MCF 10A (cell line): Measurements from ENCODE around the gene DNAH2. TPM values are rescaled to one million over a fixed set of nuclear protein-coding genes. Genes with fewer than 3 reads are reported as not detected.

ENCODE experiments used
- BruUV-seq: library from RNA; stranded (reverse); fragments of 400-500 nt; replicated peaks from 2 replicates; lab custom pipeline; 2021; lab: Mats Ljungman, UMichigan
- CTCF ChIA-PET: fragments of 300-600 bp; sonication (Branson Sonifier 250); formaldehyde crosslinking; extraction: SDS; loops from one replicate; lab custom pipeline; 2021; ENCODE audit warnings: antibody characterized with exemption, inconsistent platforms; lab: Yijun Ruan, JAX
- POLR2A ChIA-PET: fragments of 300-600, 350-650 bp; sonication (Branson Sonifier 250); formaldehyde crosslinking; extraction: SDS; loops from one replicate; lab custom pipeline; 2020; ENCODE audit warnings: antibody characterized with exemption, inconsistent platforms; lab: Yijun Ruan, JAX
- DNase-seq: peaks from one replicate; pipeline ENCODE4 v3.0.0-alpha.2; 2018; ENCODE audit not compliant: unreplicated experiment
- H3K27ac Mint-ChIP-seq: one replicate; pipeline ENCODE4 v1.8.0; 2022; ENCODE audit warnings: mild to moderate bottlenecking, low read depth, mixed read lengths; ENCODE audit not compliant: unreplicated experiment
- H3K27me3 Mint-ChIP-seq: one replicate; pipeline ENCODE4 v1.8.0; 2022; ENCODE audit warnings: mixed read lengths; ENCODE audit not compliant: insufficient read depth, unreplicated experiment
- H3K36me3 Mint-ChIP-seq: one replicate; pipeline ENCODE4 v1.8.0; 2022; ENCODE audit warnings: mild to moderate bottlenecking, moderate library complexity, mixed read lengths; ENCODE audit not compliant: insufficient read depth, unreplicated experiment
- H3K4me1 Mint-ChIP-seq: one replicate; pipeline ENCODE4 v1.8.0; 2022; ENCODE audit warnings: mixed read lengths; ENCODE audit not compliant: insufficient read depth, unreplicated experiment
- H3K4me3 Mint-ChIP-seq: one replicate; pipeline ENCODE4 v1.8.0; 2022; ENCODE audit warnings: mild to moderate bottlenecking, moderate library complexity, mixed read lengths; ENCODE audit not compliant: unreplicated experiment
- H3K9me3 Mint-ChIP-seq: one replicate; pipeline ENCODE4 v1.8.0; 2022; ENCODE audit warnings: mixed read lengths; ENCODE audit not compliant: unreplicated experiment
- intact Hi-C: fragments of 100-400 bp; cut with micrococcal nuclease; formaldehyde crosslinking; loops from 2 replicates; pipeline ENCODE4 v1.14.1; 2022
- total RNA-seq: library from RNA; stranded (reverse); gene quantifications from 2 replicates; pipeline ENCODE4 v1.2.3, GENCODE V29; 2022
- TF ChIP-seq, protein P1 (sequence below): fragments of 200-600 bp; IDR thresholded peaks from one replicate; pipeline ENCODE4 v1.8.0; 2022; ENCODE audit warnings: antibody characterized with exemption, mild to moderate bottlenecking; ENCODE audit not compliant: unreplicated experiment

DNAH2 gene
- total RNA-seq, 1 experiment from 2014 or later: 0.12 TPM

DNA sequence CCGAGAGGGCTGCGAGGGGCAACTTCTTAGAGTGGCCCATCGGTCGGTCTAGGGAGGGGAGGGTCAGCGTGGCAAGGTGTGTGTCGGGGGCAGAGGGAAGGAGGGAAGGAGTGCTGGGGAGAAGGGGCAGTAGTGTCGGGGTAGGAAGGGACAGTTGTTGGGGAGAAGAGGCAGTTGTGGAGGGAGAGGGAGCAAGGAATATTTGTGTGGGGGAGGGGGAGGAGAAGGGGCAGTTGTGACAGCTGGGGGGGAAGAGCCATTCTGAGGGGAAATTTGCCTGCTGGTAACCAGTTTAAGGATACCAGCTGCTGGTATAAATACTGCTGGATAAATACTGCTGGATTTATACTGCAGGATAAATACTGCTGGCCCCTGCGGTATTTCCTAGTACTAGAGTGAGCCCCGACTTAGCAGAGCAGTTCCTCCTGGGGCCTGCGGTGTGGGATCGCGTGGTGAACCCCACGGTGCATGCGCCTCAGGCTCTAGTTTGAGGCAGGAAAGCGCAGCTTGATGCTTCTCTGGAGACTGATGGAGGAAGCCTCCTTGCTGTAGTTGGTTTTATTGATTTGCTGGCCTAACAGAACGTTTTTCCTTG is 309 bp downstream of the DNAH2 start:
- Mint-ChIP-seq H3K4me1 (peaks cover 9% of the 10 kb centered on the region), H3K36me3 (no peaks in the 10 kb centered on the region), H3K27ac (no peak overlapping the region), H3K27me3 (peaks cover 50% of the 10 kb centered on the region), H3K4me3 (peak overlapping the region; percentile 78), H3K9me3 (no peaks in the 10 kb centered on the region)
- intact Hi-C loops: no loop called here
- ChIA-PET CTCF (interaction anchor here (0.5 to 6.1 kb wide), 5 partner anchors 12 to 770 kb away, joined by 3 to 38 read pairs (median 6); partner anchors contain the start of genes EFNB3, SOX15, TP53 and WRAP53), POLR2A (interaction anchor here (1.0 to 2.6 kb wide), 6 partner anchors 12 to 129 kb away, joined by 3 to 45 read pairs (median 5); partner anchors contain the start of genes EFNB3, FXR2, SOX15 and TP53)
- no TSS peak for BruUV-seq
- DNase-seq: no peak
- TF ChIP-seq, protein P1, sequence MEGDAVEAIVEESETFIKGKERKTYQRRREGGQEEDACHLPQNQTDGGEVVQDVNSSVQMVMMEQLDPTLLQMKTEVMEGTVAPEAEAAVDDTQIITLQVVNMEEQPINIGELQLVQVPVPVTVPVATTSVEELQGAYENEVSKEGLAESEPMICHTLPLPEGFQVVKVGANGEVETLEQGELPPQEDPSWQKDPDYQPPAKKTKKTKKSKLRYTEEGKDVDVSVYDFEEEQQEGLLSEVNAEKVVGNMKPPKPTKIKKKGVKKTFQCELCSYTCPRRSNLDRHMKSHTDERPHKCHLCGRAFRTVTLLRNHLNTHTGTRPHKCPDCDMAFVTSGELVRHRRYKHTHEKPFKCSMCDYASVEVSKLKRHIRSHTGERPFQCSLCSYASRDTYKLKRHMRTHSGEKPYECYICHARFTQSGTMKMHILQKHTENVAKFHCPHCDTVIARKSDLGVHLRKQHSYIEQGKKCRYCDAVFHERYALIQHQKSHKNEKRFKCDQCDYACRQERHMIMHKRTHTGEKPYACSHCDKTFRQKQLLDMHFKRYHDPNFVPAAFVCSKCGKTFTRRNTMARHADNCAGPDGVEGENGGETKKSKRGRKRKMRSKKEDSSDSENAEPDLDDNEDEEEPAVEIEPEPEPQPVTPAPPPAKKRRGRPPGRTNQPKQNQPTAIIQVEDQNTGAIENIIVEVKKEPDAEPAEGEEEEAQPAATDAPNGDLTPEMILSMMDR: no peak

DNA sequence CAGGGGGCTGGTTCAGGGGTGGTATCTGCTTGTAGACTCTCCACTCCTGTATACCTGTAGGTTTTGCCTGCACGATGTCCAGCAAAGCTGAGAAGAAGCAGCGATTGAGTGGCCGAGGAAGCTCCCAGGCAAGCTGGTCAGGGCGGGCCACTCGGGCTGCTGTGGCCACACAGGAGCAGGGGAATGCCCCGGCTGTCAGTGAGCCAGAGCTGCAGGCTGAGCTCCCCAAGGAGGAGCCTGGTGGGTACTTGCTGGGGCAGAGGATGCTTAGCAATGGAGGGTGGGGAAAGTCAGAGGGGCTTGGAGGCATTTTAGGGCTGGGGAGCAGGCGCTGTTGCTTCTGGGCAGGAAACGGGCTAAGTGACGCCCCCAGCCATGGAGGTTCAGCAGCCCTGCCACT is 2.1 kb downstream of the DNAH2 start:
- Mint-ChIP-seq H3K27ac (no peak overlapping the region), H3K4me3 (no peak overlapping the region), H3K27me3 (peaks cover 47% of the 10 kb centered on the region), H3K9me3 (no peaks in the 10 kb centered on the region), H3K4me1 (peaks cover 9% of the 10 kb centered on the region), H3K36me3 (no peaks in the 10 kb centered on the region)
- TF ChIP-seq, protein P1: no peak
- DNase-seq: no peak
- CTCF ChIA-PET: interaction anchor here (0.6 kb wide), 1 partner anchor 456 kb away, joined by 3 read pairs; no protein-coding TSS in a partner anchor
- intact Hi-C loops: no loop called here
- POLR2A ChIA-PET: no interaction called here
- BruUV-seq: no TSS peak

DNA sequence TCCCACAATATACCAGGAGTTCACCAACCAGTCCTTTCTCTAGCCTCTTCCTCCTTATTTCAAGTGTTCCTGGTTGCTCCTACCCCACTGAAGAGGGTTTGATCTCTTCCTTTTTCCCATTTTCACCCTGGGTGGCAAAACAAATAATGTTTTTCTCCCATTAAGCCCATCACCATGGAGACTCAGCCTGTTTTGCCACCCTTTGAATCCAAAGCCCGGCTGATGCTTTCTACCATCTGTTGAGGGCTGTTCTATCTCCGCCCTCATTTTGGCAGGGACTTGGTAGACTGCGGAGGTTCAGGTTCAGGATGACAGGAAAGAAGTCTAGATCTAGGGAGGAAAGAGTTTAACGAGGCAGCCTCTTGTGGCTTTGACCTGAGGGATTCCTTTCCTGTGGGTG is 2.6 kb downstream of the DNAH2 start:
- Mint-ChIP-seq H3K4me1 (peaks cover 9% of the 10 kb centered on the region), H3K4me3 (no peak overlapping the region), H3K27ac (no peak overlapping the region), H3K27me3 (peaks cover 47% of the 10 kb centered on the region), H3K36me3 (no peaks in the 10 kb centered on the region), H3K9me3 (no peaks in the 10 kb centered on the region)
- DNase-seq: no peak
- TF ChIP-seq, protein P1: no peak
- intact Hi-C loops: no loop called here
- BruUV-seq: no TSS peak
- POLR2A ChIA-PET: no interaction called here
- CTCF ChIA-PET: interaction anchor here (0.6 kb wide), 1 partner anchor 455 kb away, joined by 3 read pairs; no protein-coding TSS in a partner anchor

DNA sequence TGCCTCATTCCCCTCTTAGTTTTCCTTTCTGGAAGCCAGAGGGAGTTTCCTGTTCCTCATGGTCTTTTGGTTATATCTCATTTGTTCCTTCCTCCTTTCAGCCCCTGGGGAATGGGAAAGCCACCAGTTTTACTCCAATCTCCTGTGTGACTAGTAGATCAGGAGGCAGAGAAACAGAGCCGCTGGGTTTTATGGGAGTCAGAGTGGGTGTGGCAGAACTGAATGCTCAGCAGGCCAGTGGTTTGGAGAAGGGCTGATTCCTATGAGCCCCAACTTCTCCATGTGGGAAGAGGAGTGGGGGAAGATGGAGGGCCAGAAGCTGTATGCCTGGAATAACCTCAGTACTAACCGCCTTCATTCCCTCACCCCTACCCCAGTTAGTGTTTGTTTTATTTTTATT is 4.1 kb downstream of the DNAH2 start:
- no peaks in the 10 kb centered on the region for H3K36me3 Mint-ChIP-seq
- CTCF ChIA-PET: no interaction called here
- DNase-seq: no peak
- no TSS peak for BruUV-seq
- intact Hi-C loops: no loop called here
- H3K27ac Mint-ChIP-seq: no peak overlapping the region
- H3K4me3 Mint-ChIP-seq: no peak overlapping the region
- no peaks in the 10 kb centered on the region for H3K9me3 Mint-ChIP-seq
- peaks cover 7% of the 10 kb centered on the region for H3K4me1 Mint-ChIP-seq
- POLR2A ChIA-PET: interaction anchor here (0.6 to 0.8 kb wide), 4 partner anchors 65 to 276 kb away, joined by 3 to 6 read pairs (median 3); partner anchors contain the start of gene SAT2
- TF ChIP-seq, protein P1: no peak
- H3K27me3 Mint-ChIP-seq: peaks cover 47% of the 10 kb centered on the region
